ENCODE data around the gene HSPG2.

GRCh38 chr1:21873174-21873573, 63.9 kb downstream of the HSPG2 start:
- TF ChIP-seq CTCF (IDR thresholded peaks at IDR 0.05; ENCODE audit: insufficient read depth, low read length), result no peak
- TF ChIP-seq REST (IDR thresholded peaks at IDR 0.05; ENCODE audit: insufficient replicate concordance, low read depth), result no peak
